ENCODE results near the gene CEP19. TPM values are rescaled to one million over a fixed set of nuclear protein-coding genes. Genes with fewer than 3 reads are reported as not detected.

Gene CEP19
- polyA plus RNA-seq, 1 experiment, result 3.4 TPM

DNA sequence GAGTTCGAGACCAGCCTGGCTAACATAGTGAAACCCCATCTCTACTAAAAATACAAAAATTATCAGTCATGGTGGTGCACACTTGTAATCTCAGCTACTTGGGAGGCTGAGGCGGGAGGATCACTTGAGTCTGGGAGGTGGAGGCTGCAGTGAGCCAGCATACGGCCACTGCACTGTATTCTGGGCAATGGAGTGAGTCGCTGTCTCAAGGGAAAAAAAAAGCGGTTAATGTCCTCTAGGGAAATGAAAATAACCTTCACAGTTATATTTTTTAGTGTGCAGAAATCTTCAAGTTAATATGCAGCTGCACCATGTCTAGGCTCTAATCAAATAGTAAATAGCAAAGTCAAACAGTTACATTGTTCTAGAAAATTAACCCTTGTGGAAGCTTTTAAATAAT is 14.8 kb downstream of the CEP19 start:
- DNase-seq (ENCODE audit: low read depth, low spot score), result no peak
- H3K4me3 ChIP-seq (ENCODE audit: low read depth, low read length), result no peak overlapping the region
- no peaks in the 10 kb centered on the region for H3K27me3 ChIP-seq (ENCODE audit: control insufficient read depth, insufficient read depth, low read length)
- ChIA-PET POLR2A (no interaction called here), CTCF (no interaction called here)
- no peaks in the 10 kb centered on the region for H3K9me3 ChIP-seq (ENCODE audit: control insufficient read depth, insufficient read depth, low read length)
- no peak overlapping the region for H3K27ac ChIP-seq (ENCODE audit: low read depth, low read length)
- TF ChIP-seq, protein P1, sequence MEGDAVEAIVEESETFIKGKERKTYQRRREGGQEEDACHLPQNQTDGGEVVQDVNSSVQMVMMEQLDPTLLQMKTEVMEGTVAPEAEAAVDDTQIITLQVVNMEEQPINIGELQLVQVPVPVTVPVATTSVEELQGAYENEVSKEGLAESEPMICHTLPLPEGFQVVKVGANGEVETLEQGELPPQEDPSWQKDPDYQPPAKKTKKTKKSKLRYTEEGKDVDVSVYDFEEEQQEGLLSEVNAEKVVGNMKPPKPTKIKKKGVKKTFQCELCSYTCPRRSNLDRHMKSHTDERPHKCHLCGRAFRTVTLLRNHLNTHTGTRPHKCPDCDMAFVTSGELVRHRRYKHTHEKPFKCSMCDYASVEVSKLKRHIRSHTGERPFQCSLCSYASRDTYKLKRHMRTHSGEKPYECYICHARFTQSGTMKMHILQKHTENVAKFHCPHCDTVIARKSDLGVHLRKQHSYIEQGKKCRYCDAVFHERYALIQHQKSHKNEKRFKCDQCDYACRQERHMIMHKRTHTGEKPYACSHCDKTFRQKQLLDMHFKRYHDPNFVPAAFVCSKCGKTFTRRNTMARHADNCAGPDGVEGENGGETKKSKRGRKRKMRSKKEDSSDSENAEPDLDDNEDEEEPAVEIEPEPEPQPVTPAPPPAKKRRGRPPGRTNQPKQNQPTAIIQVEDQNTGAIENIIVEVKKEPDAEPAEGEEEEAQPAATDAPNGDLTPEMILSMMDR (IDR thresholded peaks at IDR 0.05; ENCODE audit: low read depth, low read length), result no peak

DNA sequence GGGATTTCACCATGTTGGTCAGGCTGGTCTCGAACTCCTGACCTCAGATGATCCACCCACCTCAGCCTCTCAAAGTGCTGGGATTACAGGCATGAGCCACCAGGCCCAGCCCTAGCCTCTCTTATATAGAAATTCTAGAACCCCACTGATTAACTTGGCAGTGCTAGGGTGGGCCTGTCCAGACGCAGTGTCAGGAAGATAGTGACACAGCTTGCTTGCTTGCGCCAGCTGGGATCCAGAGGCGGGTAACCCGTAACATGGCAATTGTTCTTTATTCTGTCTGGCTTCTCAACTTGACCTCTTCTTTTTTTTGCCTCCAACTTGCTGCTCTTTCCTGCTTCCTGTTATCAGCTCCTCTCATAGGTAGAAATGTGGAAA is 16.2 kb downstream of the CEP19 start:
- ChIA-PET CTCF (interaction anchor here (0.7 to 1.2 kb wide), 2 partner anchors 24 to 86 kb away, joined by 5 to 9 read pairs; no protein-coding TSS in a partner anchor), POLR2A (no interaction called here)
- DNase-seq (ENCODE audit: low read depth, low spot score), result no peak
- TF ChIP-seq, protein P1 (IDR thresholded peaks at IDR 0.05; ENCODE audit: low read depth, low read length), result no peak
- H3K27ac ChIP-seq (ENCODE audit: low read depth, low read length), result no peak overlapping the region
- peaks cover 2% of the 10 kb centered on the region for H3K27me3 ChIP-seq (ENCODE audit: control insufficient read depth, insufficient read depth, low read length)
- no peaks in the 10 kb centered on the region for H3K9me3 ChIP-seq (ENCODE audit: control insufficient read depth, insufficient read depth, low read length)
- no peak overlapping the region for H3K4me3 ChIP-seq (ENCODE audit: low read depth, low read length)

DNA sequence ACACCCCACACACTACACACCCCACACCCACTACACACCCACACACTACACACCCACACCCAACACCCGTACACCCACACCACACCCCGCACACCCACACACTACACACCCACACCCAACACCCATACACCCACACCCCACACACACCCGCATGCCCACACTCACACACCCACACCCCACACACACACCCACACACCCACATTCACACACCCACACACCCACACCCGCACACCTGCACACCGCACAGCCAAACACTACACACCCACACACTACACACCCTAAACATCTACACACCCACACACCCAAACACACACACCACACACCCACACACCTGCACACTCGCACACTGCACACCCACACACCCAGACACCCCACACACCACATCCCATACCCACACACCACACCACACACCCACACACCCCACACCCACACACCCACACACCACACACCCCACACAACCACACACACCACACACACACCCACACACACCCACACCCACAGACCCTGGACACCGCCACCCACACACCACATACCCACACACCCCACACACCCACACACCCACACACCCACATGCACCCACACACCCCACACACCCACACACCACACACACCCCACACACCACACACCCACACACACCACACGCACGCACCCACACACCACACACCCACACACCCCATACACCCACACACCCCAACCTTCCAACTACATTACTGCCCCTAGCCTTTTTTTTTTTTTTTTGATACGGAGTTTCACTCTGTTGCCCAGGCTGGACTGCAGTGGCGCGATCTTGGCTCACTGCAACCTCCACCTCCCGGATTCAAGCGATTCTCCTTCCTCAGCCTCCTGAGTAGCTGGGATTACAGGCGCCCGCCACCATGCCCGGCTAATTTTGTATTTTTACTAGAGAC is 16.9 kb downstream of the CEP19 start:
- CTCF ChIA-PET, result interaction anchor here (0.7 to 1.2 kb wide), 2 partner anchors 23 to 86 kb away, joined by 5 to 9 read pairs; no protein-coding TSS in a partner anchor

DNA sequence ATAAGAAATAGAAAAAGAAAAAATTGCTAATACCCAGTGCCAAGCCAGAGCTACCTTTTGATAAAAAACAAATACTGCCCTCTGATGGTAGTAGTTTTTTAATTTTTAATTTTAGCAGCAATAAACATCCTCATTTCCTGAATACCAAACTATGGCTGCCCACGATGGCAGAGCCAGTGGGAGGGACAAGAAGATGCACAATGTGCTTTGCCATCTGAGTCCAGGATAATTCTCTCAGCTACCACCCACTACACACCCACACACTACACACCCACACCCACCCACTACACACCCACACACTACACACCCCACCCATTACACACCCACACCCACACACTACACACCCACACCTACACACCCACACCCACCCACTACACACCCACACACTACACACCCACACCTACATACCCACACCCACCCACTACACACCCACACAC is 17.8 kb downstream of the CEP19 start:
- DNase-seq (ENCODE audit: low read depth, low spot score), result no peak
- H3K27me3 ChIP-seq (ENCODE audit: control insufficient read depth, insufficient read depth, low read length), result peaks cover 2% of the 10 kb centered on the region
- H3K27ac ChIP-seq (ENCODE audit: low read depth, low read length), result no peak overlapping the region
- H3K9me3 ChIP-seq (ENCODE audit: control insufficient read depth, insufficient read depth, low read length), result no peaks in the 10 kb centered on the region
- TF ChIP-seq, protein P1 (IDR thresholded peaks at IDR 0.05; ENCODE audit: low read depth, low read length), result peak; percentile 10; the same call in 1 of the 2 replicates
- no peak overlapping the region for H3K4me3 ChIP-seq (ENCODE audit: low read depth, low read length)
- ChIA-PET POLR2A (interaction anchor here (0.7 kb wide), 1 partner anchor 174 kb away, joined by 3 read pairs; the partner anchor contains the start of gene SENP5), CTCF (interaction anchor here (0.7 to 1.2 kb wide), 4 partner anchors 15 to 98 kb away, joined by 3 to 4 read pairs (median 4); no protein-coding TSS in a partner anchor)

More for the DNA sequence above, 16.9 kb downstream of the CEP19 start:
- TF ChIP-seq, protein P1 (IDR thresholded peaks at IDR 0.05; ENCODE audit: low read depth, low read length), result no peak
- POLR2A ChIA-PET, result no interaction called here
- no peaks in the 10 kb centered on the region for H3K9me3 ChIP-seq (ENCODE audit: control insufficient read depth, insufficient read depth, low read length)
- peaks cover 2% of the 10 kb centered on the region for H3K27me3 ChIP-seq (ENCODE audit: control insufficient read depth, insufficient read depth, low read length)
- DNase-seq (ENCODE audit: low read depth, low spot score), result no peak
- no peak overlapping the region for H3K4me3 ChIP-seq (ENCODE audit: low read depth, low read length)
- H3K27ac ChIP-seq (ENCODE audit: low read depth, low read length), result no peak overlapping the region

DNA sequence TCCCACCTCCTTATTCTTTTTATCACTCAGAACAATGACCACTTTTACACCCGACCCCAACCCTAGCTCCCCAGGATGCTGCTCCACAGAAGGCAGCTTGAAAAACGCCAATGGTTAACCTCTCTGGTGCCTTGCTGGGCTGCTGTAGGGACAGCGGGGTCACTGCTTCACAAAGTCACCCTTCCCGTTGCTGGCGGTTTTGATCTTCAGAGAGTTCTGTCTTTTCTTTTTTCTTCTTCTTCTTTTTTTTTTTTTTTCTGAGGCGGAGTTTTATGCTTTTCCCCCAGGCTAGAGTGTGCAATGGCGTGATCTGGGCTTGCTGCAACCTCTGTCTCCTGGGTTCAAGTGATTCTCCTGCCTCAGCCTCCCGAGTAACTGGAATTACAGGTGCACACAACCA is 20.7 kb downstream of the CEP19 start:
- POLR2A ChIA-PET, result no interaction called here
- DNase-seq (ENCODE audit: low read depth, low spot score), result no peak
- Histone ChIP-seq H3K27me3 (ENCODE audit: control insufficient read depth, insufficient read depth, low read length) (peaks cover 2% of the 10 kb centered on the region), H3K4me3 (ENCODE audit: low read depth, low read length) (no peak overlapping the region), H3K9me3 (ENCODE audit: control insufficient read depth, insufficient read depth, low read length) (no peaks in the 10 kb centered on the region), H3K27ac (ENCODE audit: low read depth, low read length) (no peak overlapping the region)
- CTCF ChIA-PET, result interaction anchor here (1.8 kb wide), 1 partner anchor 82 kb away, joined by 15 read pairs; no protein-coding TSS in a partner anchor
- TF ChIP-seq, protein P1 (IDR thresholded peaks at IDR 0.05; ENCODE audit: low read depth, low read length), result no peak

Data from AG04450 (cell line).